Fibroblast of lung (primary cell): ENCODE measurements around the gene GABARAPL2.

Source experiments
- EZH2 ChIP-seq: IDR thresholded peaks from 2 replicates; pipeline ENCODE4 v1.5.1; 2012; ENCODE audit warnings: low read length, control low read depth, mild to moderate bottlenecking; ENCODE audit errors: missing control alignments
- TF ChIP-seq, protein P1 (sequence below), 2 donors: IDR thresholded peaks in 1 of 2; conservative IDR thresholded peaks in 1 of 2; 1 replicate in 1 of 2; 2 replicates in 1 of 2; pipeline ENCODE4 v1.5.1; 2011 to 2012; ENCODE audit warnings: low read length in 2 of 2, control low read depth in 1 of 2, inconsistent platforms in 1 of 2, low read depth in 1 of 2, mild to moderate bottlenecking in 1 of 2

DNA sequence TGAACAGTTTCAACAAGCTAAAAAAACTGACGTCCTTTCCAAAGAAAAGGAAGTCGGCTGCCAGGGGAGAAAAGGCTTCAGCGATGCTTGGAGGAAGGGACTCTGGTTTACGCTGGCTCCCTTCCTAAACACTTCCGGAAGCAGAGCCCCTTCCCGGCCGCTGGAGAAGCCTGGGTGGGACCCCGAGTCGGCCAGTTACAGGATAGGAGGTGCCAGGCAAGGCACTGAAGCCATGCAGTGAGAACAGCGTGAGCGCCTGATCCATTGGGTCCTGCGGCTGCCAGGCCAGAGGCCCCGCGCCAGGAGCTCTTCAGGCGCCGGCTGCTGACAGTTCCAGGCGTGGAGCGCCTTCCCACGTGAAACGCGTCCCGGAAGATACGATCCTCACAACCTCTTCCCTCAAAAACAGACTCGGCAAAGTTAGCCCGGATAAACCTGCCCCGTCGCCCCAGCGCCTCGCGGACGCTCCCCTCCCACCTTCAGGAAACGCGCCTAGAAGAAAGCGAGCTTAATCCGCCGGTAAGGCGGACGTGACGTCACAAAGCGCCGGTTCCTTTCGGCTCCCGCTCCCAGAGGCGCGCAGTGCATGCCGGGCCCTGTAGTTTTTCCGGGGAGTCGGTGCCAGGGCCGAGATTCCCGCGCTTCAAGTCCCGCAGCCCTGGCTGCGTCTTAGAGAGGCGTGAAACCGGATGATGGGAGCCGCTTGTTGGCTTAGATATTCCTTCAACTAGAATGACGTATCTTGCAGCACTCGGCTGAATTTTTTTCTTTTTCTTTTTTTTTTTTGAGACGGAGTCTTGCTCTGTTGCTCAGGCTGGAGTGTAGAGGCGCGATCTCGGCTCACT, 56.8 kb downstream of the GABARAPL2 start, which contains the start of gene ADAT1:
- TF ChIP-seq, protein P1, sequence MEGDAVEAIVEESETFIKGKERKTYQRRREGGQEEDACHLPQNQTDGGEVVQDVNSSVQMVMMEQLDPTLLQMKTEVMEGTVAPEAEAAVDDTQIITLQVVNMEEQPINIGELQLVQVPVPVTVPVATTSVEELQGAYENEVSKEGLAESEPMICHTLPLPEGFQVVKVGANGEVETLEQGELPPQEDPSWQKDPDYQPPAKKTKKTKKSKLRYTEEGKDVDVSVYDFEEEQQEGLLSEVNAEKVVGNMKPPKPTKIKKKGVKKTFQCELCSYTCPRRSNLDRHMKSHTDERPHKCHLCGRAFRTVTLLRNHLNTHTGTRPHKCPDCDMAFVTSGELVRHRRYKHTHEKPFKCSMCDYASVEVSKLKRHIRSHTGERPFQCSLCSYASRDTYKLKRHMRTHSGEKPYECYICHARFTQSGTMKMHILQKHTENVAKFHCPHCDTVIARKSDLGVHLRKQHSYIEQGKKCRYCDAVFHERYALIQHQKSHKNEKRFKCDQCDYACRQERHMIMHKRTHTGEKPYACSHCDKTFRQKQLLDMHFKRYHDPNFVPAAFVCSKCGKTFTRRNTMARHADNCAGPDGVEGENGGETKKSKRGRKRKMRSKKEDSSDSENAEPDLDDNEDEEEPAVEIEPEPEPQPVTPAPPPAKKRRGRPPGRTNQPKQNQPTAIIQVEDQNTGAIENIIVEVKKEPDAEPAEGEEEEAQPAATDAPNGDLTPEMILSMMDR (conservative IDR thresholded peaks at IDR 0.05 in 1 of 2, IDR thresholded peaks at IDR 0.05 in 1 of 2; ENCODE audit: low read depth in 1 of 2, low read length in 2 of 2), result no peak
- TF ChIP-seq EZH2, result no peak
